GM18498 (cell line): Measurements from ENCODE around the gene DDHD1.
A peak's percentile ranks its signal among the peaks of the same experiment; 100 is the strongest.
"Not testable (repeated sequence)": the region's sequence is repeated elsewhere in the genome, so short reads cannot be mapped to it uniquely, and the experiment has no call there.

Experiments used
- ATAC-seq: cut with Tn5 transposase; IDR thresholded peaks from one replicate; pipeline ENCODE4 v1.9.1; 2021; ENCODE audit warnings: mild to moderate bottlenecking, moderate library complexity; ENCODE audit not compliant: unreplicated experiment

Gene DDHD1

GRCh38 chr14:53152887-53153701, at the start of gene DDHD1:
DDHD1 (minus strand) TSS chr14:53153323; CDS start chr14:53153098, 225 bp downstream.
- ATAC-seq, result peak; percentile 78

GRCh38 chr14:53195949-53196348, 42.8 kb upstream of the DDHD1 start:
- no peak for ATAC-seq

GRCh38 chr14:53193193-53193592, 40.1 kb upstream of the DDHD1 start:
- no peak for ATAC-seq

- ATAC-seq, result no peak
These were observed 39.1 kb upstream of the DDHD1 start for GRCh38 chr14:53192052-53192760.

GRCh38 chr14:53190938-53191337, 37.8 kb upstream of the DDHD1 start:
- peak; percentile 59 for ATAC-seq

- ATAC-seq, result no peak
These were observed 34.9 kb upstream of the DDHD1 start for GRCh38 chr14:53187921-53188463.

- no peak for ATAC-seq
These were observed 33.4 kb upstream of the DDHD1 start for GRCh38 chr14:53186532-53186931.

GRCh38 chr14:53183611-53184010, 30.5 kb upstream of the DDHD1 start:
- no peak for ATAC-seq

GRCh38 chr14:53183056-53183455, 29.9 kb upstream of the DDHD1 start:
- ATAC-seq, result no peak

GRCh38 chr14:53181463-53182081, 28.4 kb upstream of the DDHD1 start:
- not testable (repeated sequence) for ATAC-seq

- ATAC-seq, result no peak
These were observed 27.4 kb upstream of the DDHD1 start for GRCh38 chr14:53180272-53181221.

- not testable (repeated sequence) for ATAC-seq
These were observed 26.4 kb upstream of the DDHD1 start for GRCh38 chr14:53179486-53180005.

- no peak for ATAC-seq
These were observed 22.3 kb upstream of the DDHD1 start for GRCh38 chr14:53175375-53175774.

GRCh38 chr14:53174918-53175317, 21.8 kb upstream of the DDHD1 start:
- ATAC-seq, result no peak

GRCh38 chr14:53168786-53169185, 15.7 kb upstream of the DDHD1 start:
- no peak for ATAC-seq

- ATAC-seq, result no peak
These were observed 14.6 kb upstream of the DDHD1 start for GRCh38 chr14:53167602-53168328.

- no peak for ATAC-seq
These were observed 8.8 kb upstream of the DDHD1 start for GRCh38 chr14:53161758-53162435.

GRCh38 chr14:53156238-53156637, 3.1 kb upstream of the DDHD1 start:
- ATAC-seq, result no peak

GRCh38 chr14:53153702-53154112, 584 bp upstream of the DDHD1 start:
- ATAC-seq, result no peak
